Measurements from ENCODE around the gene GNLY. TPM values are rescaled to one million over a fixed set of nuclear protein-coding genes. Genes with fewer than 3 reads are reported as not detected.

The GNLY gene
- total RNA-seq, 4 donors from 2014 or later: 3.6 to 36.1 (median 12.0) TPM

DNA sequence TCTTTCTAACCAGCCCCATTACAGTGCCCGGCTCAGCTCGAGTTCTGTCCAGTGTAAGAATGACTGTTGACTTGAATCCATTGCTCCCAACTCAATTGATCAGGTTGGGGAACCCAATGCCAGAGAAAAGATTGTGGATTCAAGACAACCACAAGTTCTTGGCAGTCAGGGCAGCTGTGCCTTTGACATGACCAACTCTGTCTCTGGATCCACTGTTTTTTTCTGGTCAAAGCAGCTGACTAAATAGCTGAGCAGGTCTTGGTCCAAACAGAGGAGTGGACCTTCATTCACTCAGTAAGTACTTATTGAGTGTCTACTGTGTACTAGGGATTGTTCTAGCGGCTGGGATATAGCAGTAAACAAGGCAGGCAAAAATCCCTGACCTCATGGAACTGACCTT, 53.3 kb downstream of the GNLY start:
- no peak overlapping the region for H3K4me3 ChIP-seq
- TF ChIP-seq CTCF (IDR thresholded peaks at IDR 0.05 in 4 of 5, conservative IDR thresholded peaks at IDR 0.05 in 1 of 5): no peak
- TF ChIP-seq POLR2A (IDR thresholded peaks at IDR 0.05): no peak
- peaks cover 75 to 83% of the 10 kb centered on the region in 2 donors for H3K4me1 ChIP-seq
- DNase-seq (no peak), ATAC-seq (no peak)
- H3K36me3 ChIP-seq: no peaks in the 10 kb centered on the region
- H3K27ac ChIP-seq: peak overlapping the region in 2 of 4 donors; percentile 93
- H3K27me3 ChIP-seq: no peaks in the 10 kb centered on the region
- intact Hi-C loops (cut with DNase I; ENCODE audit: low total_unique reads): no loop called here
- H3K9me3 ChIP-seq: no peaks in the 10 kb centered on the region
- in situ Hi-C loops (cut with MboI; ENCODE audit: low sequenced_read_pairs in 4 of 4): loop anchor here in 1 of 4 donors (10.0 kb wide), 1 partner anchor 47 kb away; no protein-coding TSS in a partner anchor

- H3K27ac ChIP-seq: peak overlapping the region; percentile 86 to 95 (median 93)
- no peaks in the 10 kb centered on the region for H3K27me3 ChIP-seq
Measured at GRCh38 chr2:85748039-85748734, 54.0 kb downstream of the GNLY start.

More at GRCh38 chr2:85748039-85748734, 54.0 kb downstream of the GNLY start:
- Histone ChIP-seq H3K4me3 (no peak overlapping the region), H3K9me3 (no peaks in the 10 kb centered on the region), H3K36me3 (no peaks in the 10 kb centered on the region), H3K4me1 (peaks cover 76 to 83% of the 10 kb centered on the region in 2 donors)
- TF ChIP-seq POLR2A (IDR thresholded peaks at IDR 0.05): no peak
- TF ChIP-seq CTCF (IDR thresholded peaks at IDR 0.05 in 4 of 5, conservative IDR thresholded peaks at IDR 0.05 in 1 of 5): no peak
- in situ Hi-C loops (cut with MboI; ENCODE audit: low sequenced_read_pairs in 4 of 4) (loop anchor here in 1 of 4 donors (10.0 kb wide), 1 partner anchor 47 kb away; no protein-coding TSS in a partner anchor), intact Hi-C loops (cut with DNase I; ENCODE audit: low total_unique reads) (no loop called here)
- ATAC-seq (no peak), DNase-seq (no peak)

Other genes starting within 250 kb of the GNLY start
- 100 to 1,000 TPM in 1 of 4 donors, 10 to 100 TPM in 3; 33.2 to 131 (median 56.0) TPM for gene MAT2A, start 155.2 kb upstream of the GNLY start, total RNA-seq
- gene GGCX, start 132.9 kb upstream of the GNLY start, total RNA-seq: 10 to 100 TPM; 18.3 to 33.1 (median 28.2) TPM
- 10 to 100 TPM in 1 of 4 donors, 1 to 10 TPM in 3; 5.3 to 12.1 (median 7.1) TPM for gene VAMP8, start 116.8 kb upstream of the GNLY start, total RNA-seq
- gene VAMP5, start 109.9 kb upstream of the GNLY start, total RNA-seq: 10 to 100 TPM; 19.9 to 47.0 (median 36.9) TPM
- 100 to 1,000 TPM; 207 to 235 (median 215) TPM for gene RNF181, start 98.6 kb upstream of the GNLY start, total RNA-seq
- 100 to 1,000 TPM in 1 of 4 donors, 10 to 100 TPM in 3; 44.4 to 102 (median 80.7) TPM for gene TMEM150A, start 91.7 kb upstream of the GNLY start, total RNA-seq
- gene C2orf68, start 82.3 kb upstream of the GNLY start, total RNA-seq: 10 to 100 TPM; 28.4 to 35.4 (median 32.3) TPM
- gene USP39, start 78.2 kb upstream of the GNLY start, total RNA-seq: 100 to 1,000 TPM in 1 of 4 donors, 10 to 100 TPM in 3; 72.2 to 139 (median 92.1) TPM
- not detected for gene SFTPB, start 26.2 kb upstream of the GNLY start, total RNA-seq
- gene ATOH8, start 59.6 kb downstream of the GNLY start, total RNA-seq: 100 to 1,000 TPM; 122 to 266 (median 150) TPM
- gene ST3GAL5, start 194.6 kb downstream of the GNLY start, total RNA-seq: 10 to 100 TPM; 12.6 to 26.0 (median 21.8) TPM

All from gastrocnemius medialis (tissue), 4 donors.